Forelimb muscle (tissue), 1 donor: ENCODE data around the gene ANOS1. TPM values are rescaled to one million over a fixed set of nuclear protein-coding genes. Genes with fewer than 3 reads are reported as not detected.
"Not testable (repeated sequence)": the region's sequence is repeated elsewhere in the genome, so short reads cannot be mapped to it uniquely, and the experiment has no call there.

ENCODE experiments used
- DNase-seq: peaks from one replicate; pipeline ENCODE4 v3.0.0-alpha.2; 2013; ENCODE audit warnings: low read depth
- polyA plus RNA-seq: library from polyadenylated mRNA; unstranded; fragments of 120-200 nt; gene quantifications from one replicate; pipeline ENCODE4 v1.2.1, GENCODE V29; 2013; ENCODE audit not compliant: insufficient read length

The ANOS1 gene
- polyA plus RNA-seq, 1 donor = 27.7 TPM

GRCh38 chrX:8627796-8628195, 104.1 kb downstream of the ANOS1 start:
- DNase-seq = no peak

GRCh38 chrX:8607326-8607725, 124.6 kb downstream of the ANOS1 start:
- no peak for DNase-seq

GRCh38 chrX:8604131-8604530, 127.8 kb downstream of the ANOS1 start:
- peak; percentile 17 for DNase-seq

- no peak for DNase-seq
These were observed 140.4 kb downstream of the ANOS1 start for GRCh38 chrX:8591501-8591900.

- DNase-seq = no peak
These were observed 145.0 kb downstream of the ANOS1 start for GRCh38 chrX:8586953-8587352.

GRCh38 chrX:8579602-8580001, 152.3 kb downstream of the ANOS1 start:
- no peak for DNase-seq

GRCh38 chrX:8576821-8577220, 155.1 kb downstream of the ANOS1 start:
- DNase-seq = no peak

GRCh38 chrX:8565729-8566128, 166.2 kb downstream of the ANOS1 start:
- DNase-seq = no peak

GRCh38 chrX:8548446-8548845, 183.5 kb downstream of the ANOS1 start:
- no peak for DNase-seq

GRCh38 chrX:8546715-8547114, 185.2 kb downstream of the ANOS1 start:
- no peak for DNase-seq

- no peak for DNase-seq
These were observed 211.1 kb downstream of the ANOS1 start for GRCh38 chrX:8520791-8521190.

- no peak for DNase-seq
These were observed 211.8 kb downstream of the ANOS1 start for GRCh38 chrX:8520178-8520577.

- DNase-seq = no peak
These were observed 227.5 kb downstream of the ANOS1 start for GRCh38 chrX:8504451-8504850.

GRCh38 chrX:8502101-8502500, 229.8 kb downstream of the ANOS1 start:
- DNase-seq = not testable (repeated sequence)

GRCh38 chrX:8500203-8500602, 231.7 kb downstream of the ANOS1 start:
- DNase-seq = no peak

GRCh38 chrX:8495036-8495435, 236.9 kb downstream of the ANOS1 start:
- not testable (repeated sequence) for DNase-seq

GRCh38 chrX:8484360-8484949, 247.5 kb downstream of the ANOS1 start:
- no peak for DNase-seq

Other genes with a start within 250 kb of the ANOS1 start
- not detected for gene FAM9A, start 69.2 kb upstream of the ANOS1 start, polyA plus RNA-seq